HepG2 (cell line): ENCODE measurements around the gene TMEM217. TPM values are rescaled to one million over a fixed set of nuclear protein-coding genes. Genes with fewer than 3 reads are reported as not detected.

Source experiments
- GABPB1 ChIP-seq: IDR thresholded peaks from 2 replicates; pipeline ENCODE4 v1.6.1; 2016; ENCODE audit warnings: mild to moderate bottlenecking, missing genetic modification reagents, moderate library complexity, missing compliant biosample characterization
- MYC ChIP-seq: sonication (generic); formaldehyde crosslinking; IDR thresholded peaks from 2 replicates; pipeline ENCODE4 v1.9.0; 2021; ENCODE audit warnings: missing genetic modification reagents, borderline replicate concordance
- NPAS2 ChIP-seq: sonication (generic); formaldehyde crosslinking; IDR thresholded peaks from 2 replicates; pipeline ENCODE4 v1.8.0; 2022; ENCODE audit warnings: mild to moderate bottlenecking, missing genetic modification reagents, borderline replicate concordance
- RFX1 ChIP-seq: fragments of 450-650 bp; IDR thresholded peaks from 2 replicates; pipeline ENCODE4 v1.6.1; 2017
- ZBTB42 ChIP-seq: sonication (generic); formaldehyde crosslinking; IDR thresholded peaks from 2 replicates; pipeline ENCODE4 v1.5.0; 2020; ENCODE audit warnings: mild to moderate bottlenecking, missing genetic modification reagents
- ZFP62 ChIP-seq: sonication (generic); formaldehyde crosslinking; IDR thresholded peaks from 2 replicates; pipeline ENCODE4 v1.4.0; 2020; ENCODE audit warnings: missing genetic modification reagents
- ZNF3 ChIP-seq: IDR thresholded peaks from 2 replicates; pipeline ENCODE4 v1.7.0; 2017; ENCODE audit warnings: inconsistent platforms
- ZNF333 ChIP-seq: sonication (generic); formaldehyde crosslinking; IDR thresholded peaks from 2 replicates; pipeline ENCODE4 v1.4.0; 2020; ENCODE audit warnings: mild to moderate bottlenecking, missing genetic modification reagents, borderline replicate concordance
- ZNF446 ChIP-seq: sonication (generic); formaldehyde crosslinking; IDR thresholded peaks from 2 replicates; pipeline ENCODE4 v1.5.0; 2020; ENCODE audit warnings: mild to moderate bottlenecking, missing genetic modification reagents
- ZNF670 ChIP-seq: sonication (generic); formaldehyde crosslinking; IDR thresholded peaks from 2 replicates; pipeline ENCODE4 v1.8.0; 2022; ENCODE audit warnings: mild to moderate bottlenecking, missing genetic modification reagents, borderline replicate concordance
- ZNF749 ChIP-seq: sonication (generic); formaldehyde crosslinking; IDR thresholded peaks from 2 replicates; pipeline ENCODE4 v1.8.0; 2022; ENCODE audit warnings: mild to moderate bottlenecking, missing genetic modification reagents, moderate library complexity, borderline replicate concordance
- ZZZ3 ChIP-seq: sonication (generic); formaldehyde crosslinking; IDR thresholded peaks from 2 replicates; pipeline ENCODE4 v1.4.0; 2020; ENCODE audit warnings: missing genetic modification reagents, mild to moderate bottlenecking, borderline replicate concordance
- polyA plus RNA-seq, 8 experiments: library from polyadenylated mRNA; depleted of rRNA in 3 of 8; stranded (reverse) in 7 of 8; unstranded in 1 of 8; fragments of >200 nt; fragmentation: Illumina TruSeq in 4 of 8; extraction: Trizol in 4 of 8; gene quantifications; 2 replicates each; pipeline versions ENCODE4 v1.2.1 to v1.2.3, GENCODE V29; 2011 to 2016; ENCODE audit warnings: low read depth in 4 of 8, missing spikeins in 1 of 8, mixed read lengths in 1 of 8; ENCODE audit not compliant: insufficient read depth in 1 of 8
- total RNA-seq, 5 experiments: library from RNA; depleted of rRNA; stranded (reverse); fragments of >200 nt; fragmentation: Illumina TruSeq; extraction: Trizol; gene quantifications; 2 replicates each; pipeline ENCODE4 v1.2.3, GENCODE V29; 2016; ENCODE audit warnings: low read depth in 1 of 5
- TF ChIP-seq, protein P1 (sequence below): sonication (generic); formaldehyde crosslinking; IDR thresholded peaks from 2 replicates; pipeline ENCODE4 v1.4.0; 2020; ENCODE audit warnings: missing genetic modification reagents
- TF ChIP-seq, protein P2 (sequence below): fragments of 450-650 bp; IDR thresholded peaks from 2 replicates; pipeline ENCODE4 v1.6.1; 2016
- TF ChIP-seq, protein P3 (sequence below): sonication (generic); formaldehyde crosslinking; IDR thresholded peaks from 2 replicates; pipeline ENCODE4 v1.4.0; 2020; ENCODE audit warnings: missing genetic modification reagents, borderline replicate concordance
- TF ChIP-seq, protein P4 (sequence below): IDR thresholded peaks from 2 replicates; pipeline ENCODE4 v1.6.1; 2016; ENCODE audit warnings: missing compliant biosample characterization, missing genetic modification reagents, borderline replicate concordance
- TF ChIP-seq, protein P5 (sequence below): sonication (generic); formaldehyde crosslinking; IDR thresholded peaks from 2 replicates; pipeline ENCODE4 v1.8.0; 2022; ENCODE audit warnings: mild to moderate bottlenecking, missing genetic modification reagents
- TF ChIP-seq, protein P6 (sequence below): sonication (generic); formaldehyde crosslinking; IDR thresholded peaks from 2 replicates; pipeline ENCODE4 v1.8.0; 2022; ENCODE audit warnings: missing genetic modification reagents, mild to moderate bottlenecking, borderline replicate concordance

The TMEM217 gene
- total and polyA plus RNA-seq, 2 of the 13 experiments (the other 11 are each of a cell fraction or from before 2014, with no cell fraction given): 2.3 to 3.4 TPM

DNA sequence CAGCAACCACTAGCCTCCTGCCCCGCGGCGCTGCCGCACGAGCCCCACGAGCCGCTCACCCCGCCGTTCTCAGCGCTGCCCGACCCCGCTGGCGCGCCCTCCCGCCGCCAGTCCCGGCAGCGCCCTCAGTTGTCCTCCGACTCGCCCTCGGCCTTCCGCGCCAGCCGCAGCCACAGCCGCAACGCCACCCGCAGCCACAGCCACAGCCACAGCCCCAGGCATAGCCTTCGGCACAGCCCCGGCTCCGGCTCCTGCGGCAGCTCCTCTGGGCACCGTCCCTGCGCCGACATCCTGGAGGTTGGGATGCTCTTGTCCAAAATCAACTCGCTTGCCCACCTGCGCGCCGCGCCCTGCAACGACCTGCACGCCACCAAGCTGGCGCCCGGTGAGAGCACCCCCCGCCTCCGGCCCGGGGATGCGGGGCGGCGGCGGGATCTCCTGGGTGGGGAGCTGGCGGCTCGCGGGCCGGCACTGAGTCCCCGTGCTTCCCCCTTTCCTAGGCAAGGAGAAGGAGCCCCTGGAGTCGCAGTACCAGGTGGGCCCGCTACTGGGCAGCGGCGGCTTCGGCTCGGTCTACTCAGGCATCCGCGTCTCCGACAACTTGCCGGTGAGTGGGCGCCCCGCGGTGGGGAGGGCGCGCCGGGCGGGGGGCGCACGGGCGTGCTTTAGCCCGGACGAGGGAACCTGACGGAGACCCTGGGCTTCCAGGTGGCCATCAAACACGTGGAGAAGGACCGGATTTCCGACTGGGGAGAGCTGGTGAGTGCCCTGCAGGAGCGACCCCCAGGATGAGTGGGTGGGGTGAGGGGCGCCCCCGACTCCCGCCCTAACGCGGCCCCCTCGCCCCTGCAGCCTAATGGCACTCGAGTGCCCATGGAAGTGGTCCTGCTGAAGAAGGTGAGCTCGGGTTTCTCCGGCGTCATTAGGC lies 87.4 kb downstream of the TMEM217 start (continued):
- TF ChIP-seq, protein P1, sequence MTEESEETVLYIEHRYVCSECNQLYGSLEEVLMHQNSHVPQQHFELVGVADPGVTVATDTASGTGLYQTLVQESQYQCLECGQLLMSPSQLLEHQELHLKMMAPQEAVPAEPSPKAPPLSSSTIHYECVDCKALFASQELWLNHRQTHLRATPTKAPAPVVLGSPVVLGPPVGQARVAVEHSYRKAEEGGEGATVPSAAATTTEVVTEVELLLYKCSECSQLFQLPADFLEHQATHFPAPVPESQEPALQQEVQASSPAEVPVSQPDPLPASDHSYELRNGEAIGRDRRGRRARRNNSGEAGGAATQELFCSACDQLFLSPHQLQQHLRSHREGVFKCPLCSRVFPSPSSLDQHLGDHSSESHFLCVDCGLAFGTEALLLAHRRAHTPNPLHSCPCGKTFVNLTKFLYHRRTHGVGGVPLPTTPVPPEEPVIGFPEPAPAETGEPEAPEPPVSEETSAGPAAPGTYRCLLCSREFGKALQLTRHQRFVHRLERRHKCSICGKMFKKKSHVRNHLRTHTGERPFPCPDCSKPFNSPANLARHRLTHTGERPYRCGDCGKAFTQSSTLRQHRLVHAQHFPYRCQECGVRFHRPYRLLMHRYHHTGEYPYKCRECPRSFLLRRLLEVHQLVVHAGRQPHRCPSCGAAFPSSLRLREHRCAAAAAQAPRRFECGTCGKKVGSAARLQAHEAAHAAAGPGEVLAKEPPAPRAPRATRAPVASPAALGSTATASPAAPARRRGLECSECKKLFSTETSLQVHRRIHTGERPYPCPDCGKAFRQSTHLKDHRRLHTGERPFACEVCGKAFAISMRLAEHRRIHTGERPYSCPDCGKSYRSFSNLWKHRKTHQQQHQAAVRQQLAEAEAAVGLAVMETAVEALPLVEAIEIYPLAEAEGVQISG (CRISPR knock-in tag): no peak
- no peak for TF ChIP-seq ZNF670
- TF ChIP-seq ZZZ3 (CRISPR knock-in tag): no peak
- no peak for TF ChIP-seq ZNF749 (CRISPR knock-in tag)
- TF ChIP-seq ZNF446 (CRISPR knock-in tag): no peak
- no peak for TF ChIP-seq RFX1
- TF ChIP-seq MYC: no peak; the same call in 1 of the 2 replicates
- TF ChIP-seq ZFP62 (CRISPR knock-in tag): no peak
- TF ChIP-seq ZBTB42: no peak
- TF ChIP-seq ZNF333 (CRISPR knock-in tag): no peak
- TF ChIP-seq, protein P2, sequence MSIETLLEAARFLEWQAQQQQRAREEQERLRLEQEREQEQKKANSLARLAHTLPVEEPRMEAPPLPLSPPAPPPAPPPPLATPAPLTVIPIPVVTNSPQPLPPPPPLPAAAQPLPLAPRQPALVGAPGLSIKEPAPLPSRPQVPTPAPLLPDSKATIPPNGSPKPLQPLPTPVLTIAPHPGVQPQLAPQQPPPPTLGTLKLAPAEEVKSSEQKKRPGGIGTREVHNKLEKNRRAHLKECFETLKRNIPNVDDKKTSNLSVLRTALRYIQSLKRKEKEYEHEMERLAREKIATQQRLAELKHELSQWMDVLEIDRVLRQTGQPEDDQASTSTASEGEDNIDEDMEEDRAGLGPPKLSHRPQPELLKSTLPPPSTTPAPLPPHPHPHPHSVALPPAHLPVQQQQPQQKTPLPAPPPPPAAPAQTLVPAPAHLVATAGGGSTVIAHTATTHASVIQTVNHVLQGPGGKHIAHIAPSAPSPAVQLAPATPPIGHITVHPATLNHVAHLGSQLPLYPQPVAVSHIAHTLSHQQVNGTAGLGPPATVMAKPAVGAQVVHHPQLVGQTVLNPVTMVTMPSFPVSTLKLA: no peak
- peak; percentile 8; the same call in 1 of the 2 replicates for TF ChIP-seq GABPB1 (CRISPR knock-in tag)
- TF ChIP-seq, protein P3, sequence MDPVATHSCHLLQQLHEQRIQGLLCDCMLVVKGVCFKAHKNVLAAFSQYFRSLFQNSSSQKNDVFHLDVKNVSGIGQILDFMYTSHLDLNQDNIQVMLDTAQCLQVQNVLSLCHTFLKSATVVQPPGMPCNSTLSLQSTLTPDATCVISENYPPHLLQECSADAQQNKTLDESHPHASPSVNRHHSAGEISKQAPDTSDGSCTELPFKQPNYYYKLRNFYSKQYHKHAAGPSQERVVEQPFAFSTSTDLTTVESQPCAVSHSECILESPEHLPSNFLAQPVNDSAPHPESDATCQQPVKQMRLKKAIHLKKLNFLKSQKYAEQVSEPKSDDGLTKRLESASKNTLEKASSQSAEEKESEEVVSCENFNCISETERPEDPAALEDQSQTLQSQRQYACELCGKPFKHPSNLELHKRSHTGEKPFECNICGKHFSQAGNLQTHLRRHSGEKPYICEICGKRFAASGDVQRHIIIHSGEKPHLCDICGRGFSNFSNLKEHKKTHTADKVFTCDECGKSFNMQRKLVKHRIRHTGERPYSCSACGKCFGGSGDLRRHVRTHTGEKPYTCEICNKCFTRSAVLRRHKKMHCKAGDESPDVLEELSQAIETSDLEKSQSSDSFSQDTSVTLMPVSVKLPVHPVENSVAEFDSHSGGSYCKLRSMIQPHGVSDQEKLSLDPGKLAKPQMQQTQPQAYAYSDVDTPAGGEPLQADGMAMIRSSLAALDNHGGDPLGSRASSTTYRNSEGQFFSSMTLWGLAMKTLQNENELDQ (CRISPR knock-in tag): no peak
- no peak for TF ChIP-seq NPAS2 (CRISPR knock-in tag)
- TF ChIP-seq, protein P4, sequence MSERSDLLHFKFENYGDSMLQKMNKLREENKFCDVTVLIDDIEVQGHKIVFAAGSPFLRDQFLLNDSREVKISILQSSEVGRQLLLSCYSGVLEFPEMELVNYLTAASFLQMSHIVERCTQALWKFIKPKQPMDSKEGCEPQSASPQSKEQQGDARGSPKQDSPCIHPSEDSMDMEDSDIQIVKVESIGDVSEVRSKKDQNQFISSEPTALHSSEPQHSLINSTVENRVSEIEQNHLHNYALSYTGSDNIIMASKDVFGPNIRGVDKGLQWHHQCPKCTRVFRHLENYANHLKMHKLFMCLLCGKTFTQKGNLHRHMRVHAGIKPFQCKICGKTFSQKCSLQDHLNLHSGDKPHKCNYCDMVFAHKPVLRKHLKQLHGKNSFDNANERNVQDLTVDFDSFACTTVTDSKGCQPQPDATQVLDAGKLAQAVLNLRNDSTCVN (CRISPR knock-in tag): no peak; the same call in 1 of the 2 replicates
- no peak for TF ChIP-seq ZNF3 (CRISPR knock-in tag)
- TF ChIP-seq, protein P5, sequence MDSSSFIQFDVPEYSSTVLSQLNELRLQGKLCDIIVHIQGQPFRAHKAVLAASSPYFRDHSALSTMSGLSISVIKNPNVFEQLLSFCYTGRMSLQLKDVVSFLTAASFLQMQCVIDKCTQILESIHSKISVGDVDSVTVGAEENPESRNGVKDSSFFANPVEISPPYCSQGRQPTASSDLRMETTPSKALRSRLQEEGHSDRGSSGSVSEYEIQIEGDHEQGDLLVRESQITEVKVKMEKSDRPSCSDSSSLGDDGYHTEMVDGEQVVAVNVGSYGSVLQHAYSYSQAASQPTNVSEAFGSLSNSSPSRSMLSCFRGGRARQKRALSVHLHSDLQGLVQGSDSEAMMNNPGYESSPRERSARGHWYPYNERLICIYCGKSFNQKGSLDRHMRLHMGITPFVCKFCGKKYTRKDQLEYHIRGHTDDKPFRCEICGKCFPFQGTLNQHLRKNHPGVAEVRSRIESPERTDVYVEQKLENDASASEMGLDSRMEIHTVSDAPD (CRISPR knock-in tag): no peak
- TF ChIP-seq, protein P6, sequence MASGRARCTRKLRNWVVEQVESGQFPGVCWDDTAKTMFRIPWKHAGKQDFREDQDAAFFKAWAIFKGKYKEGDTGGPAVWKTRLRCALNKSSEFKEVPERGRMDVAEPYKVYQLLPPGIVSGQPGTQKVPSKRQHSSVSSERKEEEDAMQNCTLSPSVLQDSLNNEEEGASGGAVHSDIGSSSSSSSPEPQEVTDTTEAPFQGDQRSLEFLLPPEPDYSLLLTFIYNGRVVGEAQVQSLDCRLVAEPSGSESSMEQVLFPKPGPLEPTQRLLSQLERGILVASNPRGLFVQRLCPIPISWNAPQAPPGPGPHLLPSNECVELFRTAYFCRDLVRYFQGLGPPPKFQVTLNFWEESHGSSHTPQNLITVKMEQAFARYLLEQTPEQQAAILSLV (CRISPR knock-in tag): no peak
